DOHH2 (cell line): ENCODE data around the gene ASCC2.

Experiments used
- CTCF ChIP-seq: fragments of 200-600 bp; sonication (generic); IDR thresholded peaks from one replicate; pipeline ENCODE4 v1.5.1; 2014; ENCODE audit warnings: antibody characterized with exemption, mild to moderate bottlenecking, low read depth, low read length; ENCODE audit not compliant: poor library complexity, severe bottlenecking
- EZH2phosphoT487 ChIP-seq: fragments of 200-600 bp; sonication (generic); IDR thresholded peaks from 2 replicates; pipeline ENCODE4 v1.6.1; 2017; ENCODE audit warnings: borderline replicate concordance, mild to moderate bottlenecking, antibody characterized with exemption, low read length, moderate library complexity, mixed read lengths

GRCh38 chr22:29831958-29832357 is 6.1 kb downstream of the ASCC2 start:
- TF ChIP-seq CTCF, result no peak
- no peak for TF ChIP-seq EZH2phosphoT487
